OCI-LY3 (cell line): ENCODE results near the gene IQGAP2.

Experiments
- EZH2phosphoT487 ChIP-seq: fragments of 200-600 bp; shearing (Covaris generic); IDR thresholded peaks from 2 replicates; pipeline ENCODE4 v1.6.1; 2018; ENCODE audit warnings: antibody characterized with exemption, mixed run types, low read depth
- TF ChIP-seq, protein P1 (sequence below): fragments of 200-600, 300-600 bp; sonication (generic); IDR thresholded peaks from 2 replicates; pipeline ENCODE4 v1.5.1; 2014; ENCODE audit warnings: antibody characterized with exemption, low read length, low read depth

DNA sequence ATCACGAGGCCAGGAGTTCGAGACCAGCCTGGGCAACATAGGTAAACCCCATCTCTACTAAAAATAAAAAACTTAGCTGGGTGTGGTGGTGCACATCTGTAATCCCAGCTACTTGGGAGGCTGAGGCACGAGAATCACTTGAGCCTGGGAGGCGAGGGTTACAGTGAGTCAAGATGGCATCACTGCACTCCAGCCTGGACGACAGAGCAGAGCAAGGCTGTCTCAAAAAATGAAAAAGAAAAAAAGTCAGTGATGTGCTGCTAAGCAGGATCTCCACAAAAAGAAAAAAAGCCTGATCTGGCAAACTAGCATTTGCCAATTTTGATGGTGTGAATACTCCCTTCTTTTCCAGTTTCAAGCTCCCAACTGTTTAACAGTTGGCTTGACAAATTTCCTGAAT, 334.8 kb downstream of the IQGAP2 start:
- TF ChIP-seq, protein P1, sequence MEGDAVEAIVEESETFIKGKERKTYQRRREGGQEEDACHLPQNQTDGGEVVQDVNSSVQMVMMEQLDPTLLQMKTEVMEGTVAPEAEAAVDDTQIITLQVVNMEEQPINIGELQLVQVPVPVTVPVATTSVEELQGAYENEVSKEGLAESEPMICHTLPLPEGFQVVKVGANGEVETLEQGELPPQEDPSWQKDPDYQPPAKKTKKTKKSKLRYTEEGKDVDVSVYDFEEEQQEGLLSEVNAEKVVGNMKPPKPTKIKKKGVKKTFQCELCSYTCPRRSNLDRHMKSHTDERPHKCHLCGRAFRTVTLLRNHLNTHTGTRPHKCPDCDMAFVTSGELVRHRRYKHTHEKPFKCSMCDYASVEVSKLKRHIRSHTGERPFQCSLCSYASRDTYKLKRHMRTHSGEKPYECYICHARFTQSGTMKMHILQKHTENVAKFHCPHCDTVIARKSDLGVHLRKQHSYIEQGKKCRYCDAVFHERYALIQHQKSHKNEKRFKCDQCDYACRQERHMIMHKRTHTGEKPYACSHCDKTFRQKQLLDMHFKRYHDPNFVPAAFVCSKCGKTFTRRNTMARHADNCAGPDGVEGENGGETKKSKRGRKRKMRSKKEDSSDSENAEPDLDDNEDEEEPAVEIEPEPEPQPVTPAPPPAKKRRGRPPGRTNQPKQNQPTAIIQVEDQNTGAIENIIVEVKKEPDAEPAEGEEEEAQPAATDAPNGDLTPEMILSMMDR = no peak
- TF ChIP-seq EZH2phosphoT487 = no peak
